CD4-positive, alpha-beta T cell (primary cell): ENCODE measurements around the gene PTCD1. TPM values are rescaled to one million over a fixed set of nuclear protein-coding genes. Genes with fewer than 3 reads are reported as not detected.

ENCODE experiments used
- ATAC-seq: fragments of 200-7000 bp; cut with Tn5 transposase; one replicate; pipeline ENCODE4 v1.10.0; 2022; ENCODE audit warnings: mild to moderate bottlenecking; ENCODE audit not compliant: poor library complexity
- CTCF ChIA-PET: fragments of 350-600 bp; sonication (Branson Sonifier 250); formaldehyde crosslinking; loops from one replicate; lab custom pipeline; 2021; ENCODE audit warnings: antibody characterized with exemption, inconsistent platforms; lab: Charles Lee
- POLR2A ChIA-PET: fragments of 350-600 bp; sonication (Branson Sonifier 250); formaldehyde crosslinking; loops from one replicate; lab custom pipeline; 2021; ENCODE audit warnings: antibody characterized with exemption, inconsistent platforms; lab: Charles Lee
- DNase-seq, 14 experiments: peaks; one replicate each; pipeline ENCODE4 v3.0.0-alpha.2; 2013 to 2020; ENCODE audit warnings: mixed read lengths in 2 of 14
- H3K27ac ChIP-seq, 2 donors: one replicate each; pipeline versions ENCODE4 v1.5.1 to v1.7.0; 2013; ENCODE audit warnings: low read length in 2 of 2, low read depth in 1 of 2, mild to moderate bottlenecking in 1 of 2
- H3K27me3 ChIP-seq, 2 experiments: 1 replicate in 1 of 2; 2 replicates in 1 of 2; pipeline versions ENCODE4 v1.6.1 to v1.7.0; 2013; ENCODE audit warnings: low read length in 2 of 2, control low read depth in 1 of 2, mild to moderate bottlenecking in 1 of 2, moderate library complexity in 1 of 2; ENCODE audit not compliant: insufficient read depth in 2 of 2, control insufficient read depth in 1 of 2
- H3K36me3 ChIP-seq: one replicate; pipeline ENCODE4 v1.6.1; 2013; ENCODE audit warnings: low read length, control low read depth; ENCODE audit not compliant: insufficient read depth
- H3K4me1 ChIP-seq: one replicate; pipeline ENCODE4 v1.6.1; 2013; ENCODE audit warnings: low read length, control low read depth; ENCODE audit not compliant: insufficient read depth
- H3K4me3 ChIP-seq: one replicate; pipeline ENCODE4 v1.5.1; 2013; ENCODE audit warnings: mild to moderate bottlenecking, low read length, moderate library complexity
- H3K9me3 ChIP-seq, 2 experiments: 1 replicate in 1 of 2; 2 replicates in 1 of 2; pipeline versions ENCODE4 v1.6.1 to v1.7.0; 2013; ENCODE audit warnings: low read length in 2 of 2, mild to moderate bottlenecking in 2 of 2, control low read depth in 1 of 2, moderate library complexity in 1 of 2; ENCODE audit not compliant: control insufficient read depth in 1 of 2, insufficient read depth in 1 of 2
- H3K27ac Mint-ChIP-seq: one replicate; pipeline ENCODE4 v1.8.0; 2020; ENCODE audit warnings: mixed read lengths
- H3K27me3 Mint-ChIP-seq: one replicate; pipeline ENCODE4 v1.8.0; 2021; ENCODE audit warnings: mixed read lengths
- H3K36me3 Mint-ChIP-seq: one replicate; pipeline ENCODE4 v1.8.0; 2021; ENCODE audit warnings: low read depth, mixed read lengths
- H3K4me1 Mint-ChIP-seq: one replicate; pipeline ENCODE4 v1.8.0; 2021; ENCODE audit warnings: low read depth, mixed read lengths
- H3K4me3 Mint-ChIP-seq: one replicate; pipeline ENCODE4 v1.8.0; 2020; ENCODE audit warnings: mild to moderate bottlenecking, mixed read lengths
- H3K9me3 Mint-ChIP-seq: one replicate; pipeline ENCODE4 v1.8.0; 2020; ENCODE audit warnings: mixed read lengths
- intact Hi-C, 2 experiments: fragments of 100-400 bp; cut with DNase I in 1 of 2; cut with micrococcal nuclease in 1 of 2; formaldehyde crosslinking; loops; one replicate each; pipeline versions ENCODE4 v1.15.1 to v1.9.0; 2023 to 2025; cut with DNase I, micrococcal nuclease
- total RNA-seq, 174 experiments: library from RNA in 2 of 174; stranded (reverse) in 2 of 174; gene quantifications; one replicate each; pipeline ENCODE4 v1.2.3 and lab custom pipeline; 2021 to 2026
- TF ChIP-seq, protein P1 (sequence below): fragments of 200-600 bp; IDR thresholded peaks from one replicate; pipeline ENCODE4 v1.8.0; 2022; ENCODE audit warnings: antibody characterized with exemption, mild to moderate bottlenecking

Gene PTCD1
- total RNA-seq, 2 experiments from 2014 or later: 4.8 to 5.3 TPM

- TF ChIP-seq, protein P1, sequence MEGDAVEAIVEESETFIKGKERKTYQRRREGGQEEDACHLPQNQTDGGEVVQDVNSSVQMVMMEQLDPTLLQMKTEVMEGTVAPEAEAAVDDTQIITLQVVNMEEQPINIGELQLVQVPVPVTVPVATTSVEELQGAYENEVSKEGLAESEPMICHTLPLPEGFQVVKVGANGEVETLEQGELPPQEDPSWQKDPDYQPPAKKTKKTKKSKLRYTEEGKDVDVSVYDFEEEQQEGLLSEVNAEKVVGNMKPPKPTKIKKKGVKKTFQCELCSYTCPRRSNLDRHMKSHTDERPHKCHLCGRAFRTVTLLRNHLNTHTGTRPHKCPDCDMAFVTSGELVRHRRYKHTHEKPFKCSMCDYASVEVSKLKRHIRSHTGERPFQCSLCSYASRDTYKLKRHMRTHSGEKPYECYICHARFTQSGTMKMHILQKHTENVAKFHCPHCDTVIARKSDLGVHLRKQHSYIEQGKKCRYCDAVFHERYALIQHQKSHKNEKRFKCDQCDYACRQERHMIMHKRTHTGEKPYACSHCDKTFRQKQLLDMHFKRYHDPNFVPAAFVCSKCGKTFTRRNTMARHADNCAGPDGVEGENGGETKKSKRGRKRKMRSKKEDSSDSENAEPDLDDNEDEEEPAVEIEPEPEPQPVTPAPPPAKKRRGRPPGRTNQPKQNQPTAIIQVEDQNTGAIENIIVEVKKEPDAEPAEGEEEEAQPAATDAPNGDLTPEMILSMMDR: no peak
- H3K4me1 Mint-ChIP-seq: peaks cover 33% of the 10 kb centered on the region
- H3K27me3 ChIP-seq: no peaks in the 10 kb centered on the region
- ATAC-seq (no peak), DNase-seq (no peak)
- peaks cover 30% of the 10 kb centered on the region for H3K36me3 ChIP-seq
- POLR2A ChIA-PET: interaction anchor here (0.8 to 1.8 kb wide), 5 partner anchors 21 to 101 kb away, joined by 3 to 8 read pairs (median 3); partner anchors contain the start of gene ZNF394
- peak overlapping the region; percentile 56 for H3K27ac Mint-ChIP-seq
- H3K4me3 Mint-ChIP-seq: peak overlapping the region; percentile 15
- no peaks in the 10 kb centered on the region for H3K9me3 ChIP-seq
- peak overlapping the region in 1 of 2 donors; percentile 6 for H3K27ac ChIP-seq
- peaks cover 37% of the 10 kb centered on the region for H3K4me1 ChIP-seq
- no peaks in the 10 kb centered on the region for H3K9me3 Mint-ChIP-seq
- CTCF ChIA-PET: no interaction called here
- peaks cover 45% of the 10 kb centered on the region for H3K36me3 Mint-ChIP-seq
- intact Hi-C loops: no loop called here
- no peaks in the 10 kb centered on the region for H3K27me3 Mint-ChIP-seq
- no peak overlapping the region for H3K4me3 ChIP-seq
Measured at GRCh38 chr7:99478464-99479440, 40.2 kb upstream of the PTCD1 start.

GRCh38 chr7:99476107-99476506, 37.5 kb upstream of the PTCD1 start:
- intact Hi-C loops: no loop called here
- DNase-seq: no peak
- CTCF ChIA-PET: no interaction called here

DNA sequence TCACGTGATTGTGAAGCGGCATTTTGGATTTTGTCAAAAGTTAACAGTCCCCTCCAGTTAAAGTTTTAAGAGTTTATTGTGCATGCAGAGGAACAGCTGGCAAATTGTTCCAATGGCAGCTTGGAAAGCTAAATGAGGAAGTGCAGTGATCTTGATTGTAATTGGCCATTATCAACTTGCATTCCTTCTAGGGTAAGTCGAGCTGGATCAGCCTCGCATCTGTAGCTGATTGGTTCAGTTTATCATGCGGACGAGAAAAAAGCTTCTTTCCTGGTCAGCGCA, 34.7 kb upstream of the PTCD1 start:
- H3K27me3 Mint-ChIP-seq: no peaks in the 10 kb centered on the region
- peak overlapping the region; percentile 78 to 81 for H3K27ac ChIP-seq
- peaks cover 7% of the 10 kb centered on the region for H3K36me3 ChIP-seq
- CTCF ChIA-PET: interaction anchor here (1.0 kb wide), 1 partner anchor 32 kb away, joined by 3 read pairs; no protein-coding TSS in a partner anchor
- intact Hi-C loops: loop anchor here (1.0 to 2.0 kb wide), 2 partner anchors 32 to 64 kb away; partner anchors contain the start of gene ZKSCAN5 (in 1 of the 2)
- DNase-seq (peak in 3 of 14 experiments; percentile 43 to 55 (median 52)), ATAC-seq (no peak)
- H3K4me1 ChIP-seq: peaks cover 43% of the 10 kb centered on the region
- peaks cover 21% of the 10 kb centered on the region for H3K36me3 Mint-ChIP-seq
- H3K4me3 Mint-ChIP-seq: peak overlapping the region; percentile 95
- TF ChIP-seq, protein P1: no peak
- no peaks in the 10 kb centered on the region for H3K9me3 Mint-ChIP-seq
- H3K4me3 ChIP-seq: peak overlapping the region; percentile 75
- peaks cover 46% of the 10 kb centered on the region for H3K4me1 Mint-ChIP-seq
- H3K27ac Mint-ChIP-seq: peak overlapping the region; percentile 90
- H3K27me3 ChIP-seq: no peaks in the 10 kb centered on the region
- POLR2A ChIA-PET: interaction anchor here (0.9 to 3.3 kb wide), 6 partner anchors 25 to 446 kb away, joined by 3 to 46 read pairs (median 5); partner anchors contain the start of genes BUD31, TRIM4, ZKSCAN5 and ZNF394
- H3K9me3 ChIP-seq: no peaks in the 10 kb centered on the region

More at GRCh38 chr7:99476107-99476506, 37.5 kb upstream of the PTCD1 start:
- Histone ChIP-seq H3K27ac (no peak overlapping the region), H3K4me1 (peaks cover 56% of the 10 kb centered on the region), H3K36me3 (peaks cover 18% of the 10 kb centered on the region), H3K27me3 (no peaks in the 10 kb centered on the region), H3K9me3 (no peaks in the 10 kb centered on the region), H3K4me3 (no peak overlapping the region)
- no peak overlapping the region for H3K4me3 Mint-ChIP-seq
- peaks cover 42% of the 10 kb centered on the region for H3K36me3 Mint-ChIP-seq
- no peaks in the 10 kb centered on the region for H3K9me3 Mint-ChIP-seq
- TF ChIP-seq, protein P1: no peak
- POLR2A ChIA-PET: interaction anchor here (1.2 to 2.2 kb wide), 4 partner anchors 13 to 82 kb away, joined by 3 to 9 read pairs (median 4); partner anchors contain the start of genes ZKSCAN5, ZNF394 and ZNF655
- no peaks in the 10 kb centered on the region for H3K27me3 Mint-ChIP-seq
- H3K4me1 Mint-ChIP-seq: peaks cover 53% of the 10 kb centered on the region
- H3K27ac Mint-ChIP-seq: peak overlapping the region; percentile 27
- ATAC-seq: no peak
